Gastrocnemius medialis (tissue), 4 donors: Measurements from ENCODE around the gene TNS3.

ENCODE experiments used
- POLR2A ChIP-seq, 2 donors: fragments of 450-650 bp; IDR thresholded peaks; one replicate each; pipeline ENCODE4 v1.6.1; 2017; ENCODE audit warnings: antibody characterized with exemption in 2 of 2, mild to moderate bottlenecking in 2 of 2, moderate library complexity in 2 of 2
- TF ChIP-seq, protein P1 (sequence below), 5 experiments: fragments of 450-650 bp in 3 of 5; fragments of 200-600 bp in 2 of 5; sonication (generic) in 2 of 5; IDR thresholded peaks in 4 of 5; conservative IDR thresholded peaks in 1 of 5; 1 replicate in 4 of 5; 2 replicates in 1 of 5; pipeline ENCODE4 v1.5.1; 2016 to 2019; ENCODE audit warnings: antibody characterized with exemption in 5 of 5, mild to moderate bottlenecking in 3 of 5, moderate library complexity in 3 of 5

GRCh38 chr7:47323904-47324303, 258.0 kb downstream of the TNS3 start:
- no peak for TF ChIP-seq POLR2A (IDR thresholded peaks at IDR 0.05)
- TF ChIP-seq, protein P1, sequence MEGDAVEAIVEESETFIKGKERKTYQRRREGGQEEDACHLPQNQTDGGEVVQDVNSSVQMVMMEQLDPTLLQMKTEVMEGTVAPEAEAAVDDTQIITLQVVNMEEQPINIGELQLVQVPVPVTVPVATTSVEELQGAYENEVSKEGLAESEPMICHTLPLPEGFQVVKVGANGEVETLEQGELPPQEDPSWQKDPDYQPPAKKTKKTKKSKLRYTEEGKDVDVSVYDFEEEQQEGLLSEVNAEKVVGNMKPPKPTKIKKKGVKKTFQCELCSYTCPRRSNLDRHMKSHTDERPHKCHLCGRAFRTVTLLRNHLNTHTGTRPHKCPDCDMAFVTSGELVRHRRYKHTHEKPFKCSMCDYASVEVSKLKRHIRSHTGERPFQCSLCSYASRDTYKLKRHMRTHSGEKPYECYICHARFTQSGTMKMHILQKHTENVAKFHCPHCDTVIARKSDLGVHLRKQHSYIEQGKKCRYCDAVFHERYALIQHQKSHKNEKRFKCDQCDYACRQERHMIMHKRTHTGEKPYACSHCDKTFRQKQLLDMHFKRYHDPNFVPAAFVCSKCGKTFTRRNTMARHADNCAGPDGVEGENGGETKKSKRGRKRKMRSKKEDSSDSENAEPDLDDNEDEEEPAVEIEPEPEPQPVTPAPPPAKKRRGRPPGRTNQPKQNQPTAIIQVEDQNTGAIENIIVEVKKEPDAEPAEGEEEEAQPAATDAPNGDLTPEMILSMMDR (IDR thresholded peaks at IDR 0.05 in 4 of 5, conservative IDR thresholded peaks at IDR 0.05 in 1 of 5), result no peak
